Esophagus squamous epithelium (tissue), 5 donors: ENCODE data around the gene ZNF888. TPM values are rescaled to one million over a fixed set of nuclear protein-coding genes. Genes with fewer than 3 reads are reported as not detected.
"Not testable (repeated sequence)": the region's sequence is repeated elsewhere in the genome, so short reads cannot be mapped to it uniquely, and the experiment has no call there.

Source experiments
- DNase-seq: peaks from one replicate; lab custom pipeline; 2025; lab: John Stamatoyannopoulos, UW
- H3K27ac ChIP-seq, 4 donors: fragments of 200-600 bp; sonication (generic); one replicate each; pipeline ENCODE4 v1.5.1; 2016 to 2019; ENCODE audit warnings: mild to moderate bottlenecking in 1 of 4
- H3K27me3 ChIP-seq, 4 donors: fragments of 200-600 bp; sonication (generic); 1 replicate in 3 of 4; 2 replicates in 1 of 4; pipeline versions ENCODE4 v1.5.1 to v1.6.0; 2017 to 2021; ENCODE audit warnings: antibody characterized with exemption in 1 of 4
- H3K36me3 ChIP-seq, 3 donors: fragments of 200-600 bp; sonication (generic); one replicate each; pipeline ENCODE4 v1.5.1; 2016 to 2019
- H3K4me1 ChIP-seq, 3 donors: fragments of 200-600 bp; sonication (generic); one replicate each; pipeline ENCODE4 v1.5.1; 2017 to 2019
- H3K4me3 ChIP-seq, 4 donors: fragments of 200-600 bp; sonication (generic); 1 replicate in 3 of 4; 2 replicates in 1 of 4; pipeline ENCODE4 v1.5.1; 2016 to 2019; ENCODE audit warnings: mild to moderate bottlenecking in 2 of 4, moderate library complexity in 1 of 4
- H3K9me3 ChIP-seq, 3 donors: fragments of 200-600 bp; sonication (generic); one replicate each; pipeline ENCODE4 v1.5.1; 2016 to 2019
- CTCF ChIP-seq, 6 experiments: fragments of 450-650 bp in 4 of 6; fragments of 200-600 bp in 2 of 6; sonication (generic) in 2 of 6; IDR thresholded peaks; one replicate each; pipeline ENCODE4 v1.5.1; 2016 to 2019; ENCODE audit warnings: antibody characterized with exemption in 6 of 6, mild to moderate bottlenecking in 4 of 6, moderate library complexity in 4 of 6
- POLR2A ChIP-seq, 4 donors: fragments of 450-650 bp; IDR thresholded peaks; one replicate each; pipeline ENCODE4 v1.6.1; 2017; ENCODE audit warnings: antibody characterized with exemption in 4 of 4, mild to moderate bottlenecking in 4 of 4, moderate library complexity in 3 of 4
- WGBS, 2 donors: methylation state at CpG; one replicate each; pipeline ENCODE4 v1.1.5; 2018; 5-methylcytosine and 5-hydroxymethylcytosine counted together
- intact Hi-C: fragments of 100-400 bp; cut with DNase I; formaldehyde crosslinking; loops from one replicate; pipeline ENCODE4 v1.15.0; 2022
- total RNA-seq, 4 donors: library from RNA; depleted of rRNA; stranded (reverse); fragments of >200 nt; gene quantifications; one replicate each; pipeline ENCODE4 v1.1.0, GENCODE V29; 2016
- donor health status: DM: yes; HTN: yes; CAD: no.

Gene ZNF888
- total RNA-seq, 4 donors from 2014 or later, result 1.8 to 6.3 (median 4.1) TPM

GRCh38 chr19:52943884-52944643 lies 20.8 kb upstream of the ZNF888 start:
- TF ChIP-seq CTCF (IDR thresholded peaks at IDR 0.05) (no peak), POLR2A (IDR thresholded peaks at IDR 0.05) (no peak)

DNA sequence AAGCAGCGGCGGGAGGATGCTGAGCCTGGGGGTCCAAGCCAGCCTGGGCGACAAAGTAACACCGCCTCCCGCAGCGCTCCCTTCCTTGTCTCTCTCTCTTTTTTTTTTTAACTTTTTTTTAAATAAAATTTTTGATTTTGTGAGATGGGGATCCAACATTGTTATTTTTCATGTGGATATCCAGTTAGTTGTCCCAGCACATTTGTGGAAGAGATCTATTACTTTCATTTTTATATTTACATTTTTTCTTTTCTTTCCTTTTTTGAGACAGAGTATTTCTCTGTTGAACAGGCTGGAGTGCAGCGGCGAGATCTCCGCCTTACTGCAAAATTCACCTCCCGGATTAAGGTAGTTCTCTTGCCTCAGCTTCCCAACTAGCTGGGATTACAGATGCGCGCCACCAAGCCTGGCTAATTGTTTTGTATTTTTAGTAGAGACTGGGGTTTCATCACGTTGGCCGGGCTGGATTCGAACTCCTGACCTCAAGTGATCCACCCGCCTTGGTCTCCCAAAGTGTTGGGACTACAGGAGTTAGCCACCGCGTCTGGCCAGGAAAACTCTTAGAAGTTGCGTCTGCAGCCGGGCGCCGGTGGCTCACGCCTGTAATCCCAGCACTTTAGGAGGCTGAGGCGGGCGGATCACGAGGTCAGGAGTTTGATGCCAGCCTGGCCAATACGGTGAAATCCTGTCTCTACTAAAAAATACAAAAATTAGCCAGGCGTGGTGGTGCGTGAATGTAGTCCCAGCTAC lies 20.1 kb upstream of the ZNF888 start:
- 55 to 71% methylated on average over 22 to 25 of the region's 29 CpGs for WGBS, 2 donors
- peak overlapping the region; percentile 71 to 76 (median 76) for H3K4me3 ChIP-seq
- peaks cover 4 to 66% (median 10%) of the 10 kb centered on the region in 3 donors for H3K4me1 ChIP-seq

More at GRCh38 chr19:52943884-52944643, 20.8 kb upstream of the ZNF888 start:
- Histone ChIP-seq H3K4me1 (peaks cover 4 to 58% (median 6%) of the 10 kb centered on the region in 3 donors), H3K27me3 (no peaks in the 10 kb centered on the region), H3K4me3 (no peak overlapping the region), H3K36me3 (no peaks in the 10 kb centered on the region), H3K9me3 (peaks cover 5 to 40% (median 32%) of the 10 kb centered on the region in 3 donors), H3K27ac (peak overlapping the region in 1 of 4 donors; percentile 70)
- no peak for DNase-seq
- WGBS, 2 donors, result 52 to 62% methylated on average over 14 to 15 of the region's 17 CpGs
- intact Hi-C loops, result no loop called here

GRCh38 chr19:52942386-52943133 lies 19.3 kb upstream of the ZNF888 start:
- intact Hi-C loops, result no loop called here
- Histone ChIP-seq H3K9me3 (peaks cover 0 to 25% (median 17%) of the 10 kb centered on the region in 3 donors), H3K36me3 (peaks cover 0 to 3% (median 0%) of the 10 kb centered on the region in 3 donors), H3K27ac (peak overlapping the region; percentile 85 to 90 (median 87)), H3K4me3 (peak overlapping the region; percentile 71 to 76 (median 76)), H3K27me3 (no peaks in the 10 kb centered on the region), H3K4me1 (peaks cover 4 to 73% (median 10%) of the 10 kb centered on the region in 3 donors)
- 0% methylated on average over 10 to 24 of the region's 43 CpGs for WGBS, 2 donors
- no peak for TF ChIP-seq CTCF (IDR thresholded peaks at IDR 0.05)
- peak in 3 of 4 donors; percentile 67 to 83 (median 73) for TF ChIP-seq POLR2A (IDR thresholded peaks at IDR 0.05)
- DNase-seq, result peak; percentile 79

More for the DNA sequence above, 20.1 kb upstream of the ZNF888 start:
- no peaks in the 10 kb centered on the region for H3K27me3 ChIP-seq
- H3K9me3 ChIP-seq, result peaks cover 4 to 32% (median 24%) of the 10 kb centered on the region in 3 donors
- no peaks in the 10 kb centered on the region for H3K36me3 ChIP-seq
- DNase-seq, result no peak
- no peak for TF ChIP-seq CTCF (IDR thresholded peaks at IDR 0.05)
- TF ChIP-seq POLR2A (IDR thresholded peaks at IDR 0.05), result no peak
- H3K27ac ChIP-seq, result peak overlapping the region; percentile 85 to 90 (median 87)
- intact Hi-C loops, result no loop called here

DNA sequence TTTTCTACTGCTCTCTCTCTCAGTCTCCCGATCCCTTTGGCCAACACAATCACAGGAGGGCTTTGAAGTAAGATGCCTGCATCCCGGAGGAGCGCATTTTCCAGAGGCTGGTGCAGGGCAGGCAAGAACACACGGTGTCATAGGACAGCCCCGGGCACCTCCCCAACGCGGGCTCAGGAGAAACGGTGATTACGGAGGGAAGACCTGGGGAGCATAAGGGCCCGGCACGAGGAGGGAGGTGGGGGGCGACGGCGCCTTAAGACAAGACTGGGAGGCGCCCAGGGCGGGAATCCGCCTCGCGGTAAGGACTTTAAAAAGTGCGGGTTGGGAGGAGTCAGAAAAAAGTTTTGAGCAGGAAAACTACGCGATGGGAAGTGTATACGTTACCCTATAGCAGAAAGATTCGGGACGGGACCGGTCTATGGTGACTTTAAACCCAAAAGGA lies 18.7 kb upstream of the ZNF888 start:
- H3K4me3 ChIP-seq, result peak overlapping the region; percentile 71 to 76 (median 76)
- TF ChIP-seq POLR2A (IDR thresholded peaks at IDR 0.05) (no peak), CTCF (IDR thresholded peaks at IDR 0.05) (no peak)
- WGBS, 2 donors, result 0 to 1% methylated on average over 16 to 21 of the region's 26 CpGs
- H3K36me3 ChIP-seq, result peaks cover 0 to 9% (median 0%) of the 10 kb centered on the region in 3 donors
- peaks cover 0 to 19% (median 11%) of the 10 kb centered on the region in 3 donors for H3K9me3 ChIP-seq
- peaks cover 4 to 73% (median 10%) of the 10 kb centered on the region in 3 donors for H3K4me1 ChIP-seq
- intact Hi-C loops, result no loop called here
- no peak for DNase-seq
- H3K27me3 ChIP-seq, result no peaks in the 10 kb centered on the region
- H3K27ac ChIP-seq, result peak overlapping the region; percentile 85 to 90 (median 87)

DNA sequence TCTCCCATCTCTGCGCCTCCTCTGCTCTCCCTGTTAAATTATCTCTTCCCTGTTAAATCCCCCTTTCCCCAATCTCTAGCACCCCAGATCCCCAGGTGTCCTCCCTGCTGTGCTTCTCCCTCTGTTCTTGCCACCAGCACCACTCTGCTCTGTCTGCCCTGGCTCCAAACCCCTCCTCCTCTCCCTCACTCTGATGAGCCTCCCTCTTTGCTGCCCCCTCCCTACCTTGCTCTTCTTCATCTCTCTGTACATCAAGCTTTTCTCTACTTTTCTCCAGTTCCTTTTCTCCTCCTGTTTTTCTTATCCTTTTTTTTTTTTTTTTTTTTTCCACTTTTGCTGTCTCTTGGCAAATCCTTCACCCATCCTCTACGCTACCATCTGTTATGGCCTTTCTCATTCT lies 18.3 kb upstream of the ZNF888 start:
- intact Hi-C loops, H3K27me3 ChIP-seq, DNase-seq: not testable (repeated sequence)
- Histone ChIP-seq H3K9me3 (peaks cover 0 to 14% (median 6%) of the 10 kb centered on the region in 3 donors), H3K27ac (peak overlapping the region in 3 of 4 donors; percentile 85 to 88 (median 86)), H3K4me1 (peaks cover 4 to 73% (median 10%) of the 10 kb centered on the region in 3 donors), H3K4me3 (peak overlapping the region; percentile 71 to 76 (median 76)), H3K36me3 (peaks cover 0 to 13% (median 0%) of the 10 kb centered on the region in 3 donors)
- WGBS, 2 donors, result 34 to 36% methylated on average over 2 of the region's 2 CpGs

GRCh38 chr19:52940905-52941304 lies 17.7 kb upstream of the ZNF888 start:
- WGBS, 2 donors, result 74 to 89% methylated on average over 4 to 5 of the region's 5 CpGs
- H3K27me3 ChIP-seq, intact Hi-C loops, DNase-seq, H3K4me3 ChIP-seq, H3K27ac ChIP-seq, H3K9me3 ChIP-seq: not testable (repeated sequence)
- Histone ChIP-seq H3K4me1 (peaks cover 4 to 66% (median 10%) of the 10 kb centered on the region in 3 donors), H3K36me3 (peaks cover 0 to 15% (median 0%) of the 10 kb centered on the region in 3 donors)
